Activated T-cell treated with anti-CD3 and anti-CD28 coated beads for 48 hours (primary cell): ENCODE data around the gene HDAC4.

Experiments used
- DNase-seq: peaks from one replicate; pipeline ENCODE4 v3.0.0-alpha.2; 2020; ENCODE audit warnings: low read depth

HDAC4 gene

DNA sequence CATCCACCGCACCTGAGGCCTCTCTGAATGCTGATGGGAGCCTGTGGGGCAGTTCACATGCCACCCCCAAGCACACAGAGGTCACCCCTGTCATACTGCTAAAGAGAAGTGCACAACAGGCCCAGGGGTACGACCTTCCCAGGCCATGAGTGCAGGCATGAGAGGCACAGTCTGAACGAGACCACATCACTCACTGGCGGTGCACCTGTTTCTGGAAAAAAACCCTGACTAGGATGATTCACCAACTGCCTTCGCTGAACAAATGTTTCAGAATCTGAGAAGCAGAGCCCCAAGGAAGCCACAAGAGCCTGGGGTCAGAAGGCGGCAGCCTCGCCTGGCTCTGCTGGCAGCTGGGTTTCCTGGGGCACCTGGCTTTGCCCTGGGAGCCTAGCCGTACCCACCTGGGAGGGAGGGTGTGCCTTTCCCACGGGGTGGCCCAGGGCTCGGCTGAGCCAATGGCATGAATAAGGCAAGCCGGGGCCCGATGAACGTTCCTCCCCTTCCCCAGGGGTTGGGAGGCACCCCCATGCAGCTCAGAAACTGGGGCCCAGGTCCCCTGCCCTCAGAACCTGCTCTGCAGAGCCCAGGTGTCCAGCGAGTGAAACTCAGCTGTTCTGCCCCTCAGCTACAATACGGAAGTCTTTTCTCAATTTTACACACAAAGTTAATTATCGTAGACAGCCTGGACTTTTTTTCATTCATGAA is 73.8 kb downstream of the HDAC4 start:
- peak; percentile 61 for DNase-seq

DNA sequence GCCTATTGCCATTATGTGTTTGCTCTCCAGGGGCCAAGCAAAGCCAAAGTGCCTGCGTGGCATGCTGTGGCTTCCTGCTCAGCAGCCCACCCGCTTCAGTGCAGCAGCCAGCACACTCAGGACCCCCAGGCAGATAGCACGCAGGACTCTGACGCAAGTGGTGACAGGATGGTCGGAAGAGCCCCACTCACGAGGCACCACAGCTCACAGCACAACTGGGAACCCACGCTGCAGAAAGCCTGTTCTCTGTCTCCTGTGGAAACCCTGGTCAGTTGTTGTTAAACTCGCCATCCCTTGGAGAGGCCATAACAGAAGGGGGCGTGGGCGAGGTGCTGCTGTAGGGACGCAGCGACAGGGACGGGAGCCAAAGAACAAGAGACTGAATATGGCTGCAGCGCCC is 76.4 kb downstream of the HDAC4 start:
- no peak for DNase-seq

DNA sequence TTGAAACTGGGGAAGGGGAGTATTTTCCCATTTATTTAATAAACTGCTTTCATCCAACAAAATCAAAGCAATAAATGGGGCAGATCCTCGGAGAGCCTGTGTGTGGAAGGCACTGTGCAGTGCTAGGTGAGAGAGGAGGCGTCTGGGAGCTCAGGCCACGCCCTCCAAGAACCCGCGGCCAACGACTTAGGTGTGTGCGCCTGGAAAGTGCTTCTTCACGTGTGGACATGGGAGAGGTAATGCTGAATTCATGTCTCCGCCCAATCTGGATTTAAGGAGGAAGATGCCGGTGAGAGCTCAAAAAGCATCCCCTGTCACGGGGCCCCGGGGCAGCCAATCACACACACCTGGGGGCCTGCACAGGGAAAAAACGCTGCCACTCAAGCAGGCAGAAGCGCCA is 77.4 kb downstream of the HDAC4 start:
- no peak for DNase-seq

DNA sequence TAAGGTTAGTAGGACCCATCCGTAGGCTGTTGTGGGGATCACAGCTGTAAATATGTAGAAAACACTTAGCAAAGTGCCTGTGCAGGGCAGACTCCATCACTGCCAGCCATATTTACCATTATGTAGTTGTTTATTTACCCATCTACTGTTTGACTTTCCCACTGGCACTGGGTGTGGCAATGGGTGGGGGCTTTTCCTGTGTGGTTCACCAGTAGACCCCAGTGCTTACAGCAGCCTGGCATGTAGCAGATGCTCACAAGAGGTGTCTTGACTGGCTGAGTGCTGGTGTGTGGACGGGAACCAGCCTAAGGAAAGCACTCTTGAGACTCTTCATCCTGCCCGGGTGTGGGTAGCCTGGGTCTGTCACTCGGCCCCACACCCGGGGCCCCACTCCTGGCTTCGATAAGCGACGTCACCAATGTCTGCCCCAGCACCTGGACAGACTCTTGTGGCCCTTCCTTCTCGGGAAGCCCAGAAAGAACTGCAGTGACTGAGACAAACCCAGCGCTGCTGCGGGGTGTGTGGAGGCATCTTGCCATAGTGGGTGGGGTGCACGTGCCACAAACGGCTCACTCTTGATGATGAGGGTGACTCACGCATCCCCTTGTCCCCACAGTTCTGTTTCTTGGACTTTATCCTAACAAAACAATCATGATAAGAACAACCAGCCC is 78.3 kb downstream of the HDAC4 start:
- DNase-seq = no peak

DNA sequence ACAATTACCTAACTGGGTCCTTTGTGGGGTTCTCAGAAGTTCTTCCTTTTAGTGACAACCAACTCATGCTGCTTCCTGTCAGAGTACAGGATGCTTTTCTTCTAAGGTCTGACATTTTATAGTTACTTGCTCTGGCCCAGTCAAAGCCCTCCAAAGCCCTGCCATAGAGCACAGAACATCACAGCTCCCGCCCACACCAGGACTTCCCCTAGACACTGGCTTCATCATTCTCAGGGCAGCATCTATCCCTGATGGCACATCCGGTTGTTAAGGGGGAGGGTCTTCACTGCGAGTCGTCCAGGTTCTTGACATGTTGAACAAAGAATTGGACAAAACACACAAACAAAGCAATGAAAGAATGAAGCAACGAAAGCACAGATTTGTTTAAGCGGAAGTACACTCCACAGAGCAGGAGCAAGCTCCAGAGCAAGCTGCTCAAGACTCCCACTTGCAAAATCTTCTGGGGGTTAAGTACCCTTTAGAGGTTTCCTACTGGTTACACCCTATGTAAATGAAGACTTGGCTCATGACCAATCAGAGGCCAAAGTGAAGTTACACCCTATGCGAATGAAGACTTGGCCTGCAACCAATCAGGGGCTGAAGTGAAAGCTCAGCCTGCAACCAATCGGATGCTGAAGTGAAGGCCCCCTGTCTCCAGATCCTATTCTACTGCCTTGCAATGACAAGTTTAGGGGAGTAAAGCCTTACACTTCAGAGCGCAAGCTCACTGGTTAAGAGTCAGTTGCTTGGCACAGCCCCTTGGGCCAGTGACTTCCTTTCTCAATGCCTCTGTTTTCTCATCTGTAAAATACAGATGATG is 79.0 kb downstream of the HDAC4 start:
- no peak for DNase-seq

DNA sequence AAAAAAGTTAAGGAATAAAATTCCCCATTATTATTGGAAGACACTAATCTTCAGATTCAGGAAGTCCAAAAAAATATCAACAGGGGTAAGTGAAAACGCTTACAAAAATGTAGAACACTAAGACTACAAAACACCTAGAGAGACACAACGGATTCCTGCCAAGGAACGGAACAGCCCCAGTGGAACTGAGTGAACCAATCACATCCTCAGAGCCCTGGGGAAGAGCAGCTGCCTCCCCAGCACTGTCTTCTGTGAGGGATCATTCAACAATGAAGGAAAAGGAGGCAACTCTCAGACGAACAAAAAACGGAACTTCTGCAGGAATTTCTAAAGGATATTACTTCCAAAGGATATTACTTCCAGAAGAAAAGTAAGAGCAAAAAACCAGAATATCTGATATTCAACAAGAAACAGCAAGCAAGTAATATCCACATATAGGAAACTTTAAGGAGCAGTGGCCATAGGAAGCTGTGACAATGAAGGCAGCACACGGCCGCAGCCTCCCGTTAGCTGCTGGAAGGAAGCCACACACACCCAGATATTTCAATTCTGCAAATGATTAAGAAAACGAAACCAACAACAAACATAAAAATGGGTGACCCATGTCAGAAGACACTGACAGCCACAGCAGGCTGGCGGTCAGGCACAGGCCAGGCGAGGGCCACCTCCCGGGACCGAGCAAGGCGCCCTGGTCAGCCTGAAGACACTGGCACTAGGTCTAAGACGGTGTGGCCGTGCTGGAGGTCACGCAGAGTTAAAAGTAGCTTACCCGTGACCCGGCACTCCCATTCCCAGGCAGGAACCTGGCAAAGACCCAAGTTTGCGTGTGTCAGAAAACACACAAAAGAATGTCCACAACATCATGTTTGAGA is 81.8 kb downstream of the HDAC4 start:
- no peak for DNase-seq

DNA sequence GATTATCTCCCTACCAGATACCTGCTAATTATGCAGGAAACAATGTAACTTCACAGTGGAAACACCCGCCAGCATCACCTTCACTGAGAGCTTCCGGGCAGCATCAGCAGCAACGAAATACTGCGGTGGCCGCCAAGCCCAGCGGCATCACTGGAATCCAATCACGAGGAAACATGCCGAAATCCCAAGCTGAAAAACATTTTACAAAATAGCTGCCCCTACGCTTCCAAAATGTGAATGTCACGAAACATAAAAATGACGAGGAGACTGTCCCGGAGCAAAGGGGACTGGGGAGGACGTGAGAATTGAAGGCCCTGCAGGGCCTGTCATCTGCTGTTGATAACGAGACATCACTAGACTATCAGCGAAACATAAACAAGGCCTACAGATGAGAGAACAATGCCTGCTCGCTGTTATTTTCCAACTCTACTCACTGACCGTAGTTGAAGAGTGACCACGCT is 82.6 kb downstream of the HDAC4 start:
- DNase-seq = no peak

DNA sequence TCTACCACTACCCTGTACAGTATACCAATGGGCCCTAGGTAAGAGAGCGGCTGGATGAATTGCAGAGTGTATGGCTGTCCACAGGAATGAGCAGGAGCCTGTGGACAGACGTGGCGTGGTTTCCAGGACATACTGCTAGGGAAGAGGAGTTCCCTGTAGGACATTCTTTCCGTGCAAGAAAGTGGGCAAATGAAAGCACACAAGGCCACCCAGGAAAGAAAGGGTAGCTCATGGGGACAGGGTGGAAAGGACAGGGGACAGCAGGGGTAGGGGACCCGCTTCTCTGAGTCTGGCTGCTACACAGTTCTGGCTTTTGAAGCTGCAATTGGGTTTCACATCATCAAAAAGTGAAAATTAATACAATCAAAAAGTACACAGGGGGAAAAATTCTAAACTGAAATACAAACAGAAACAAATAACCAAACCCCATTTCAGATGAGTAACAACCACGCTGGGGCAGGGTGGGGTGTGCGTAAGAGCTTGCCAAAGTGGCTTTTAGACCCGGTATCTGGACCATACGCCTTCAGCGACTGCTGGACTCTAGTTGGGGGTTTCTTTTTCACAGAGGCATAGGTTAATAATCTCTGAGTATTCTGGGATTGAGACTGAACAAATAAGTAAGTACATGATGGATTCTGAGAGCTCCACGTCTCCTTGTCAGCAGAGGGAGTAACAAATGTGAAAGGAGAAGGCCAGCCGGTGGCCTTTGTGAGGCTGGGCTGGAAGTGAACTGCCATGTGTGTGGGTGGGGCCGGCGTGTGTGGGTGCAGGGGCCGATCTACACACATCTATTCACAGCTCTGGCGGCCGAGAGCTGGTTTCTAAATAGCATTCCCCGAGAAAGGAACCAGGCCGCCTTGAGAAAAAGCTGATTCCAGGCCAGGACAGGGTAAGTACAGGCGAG is 84.0 kb downstream of the HDAC4 start:
- no peak for DNase-seq

DNA sequence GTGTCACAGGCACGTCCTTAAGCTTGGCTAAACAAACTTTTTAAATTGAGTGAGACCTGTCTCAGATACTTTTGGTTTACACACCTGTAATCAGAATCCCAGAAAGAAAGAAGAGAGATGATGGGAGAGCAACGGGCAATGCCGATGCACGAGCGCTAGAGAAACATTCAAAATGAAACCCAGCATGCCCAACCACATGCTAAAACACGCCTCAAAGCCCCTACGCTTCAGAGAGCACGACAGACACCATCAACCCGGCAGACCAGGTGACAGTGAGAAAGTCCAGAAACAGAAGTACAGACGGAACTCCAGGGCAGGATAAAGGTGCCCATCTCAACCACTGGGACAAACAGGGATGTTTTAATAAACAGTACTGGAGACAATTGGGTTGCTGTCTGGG is 85.5 kb downstream of the HDAC4 start:
- no peak for DNase-seq

DNA sequence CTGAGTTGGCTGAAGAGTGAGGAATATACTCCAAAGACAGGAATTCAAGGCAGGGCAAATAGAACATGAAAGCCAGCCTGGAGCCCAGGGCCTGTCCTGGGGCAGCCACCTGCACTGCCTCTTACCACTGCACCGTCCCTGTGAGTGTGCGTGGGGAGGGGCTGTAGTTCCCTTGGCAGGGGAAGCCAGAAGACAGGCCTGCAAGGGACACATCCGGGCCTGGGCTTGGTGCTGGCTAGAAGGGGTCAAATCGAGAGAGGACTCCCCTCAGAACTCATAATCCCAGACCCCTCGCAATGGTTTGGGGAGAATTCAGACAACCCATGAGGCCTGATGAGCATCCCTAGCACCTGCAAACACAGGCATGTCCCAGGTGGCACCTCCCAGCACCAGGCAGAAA is 87.0 kb downstream of the HDAC4 start:
- DNase-seq = no peak

DNA sequence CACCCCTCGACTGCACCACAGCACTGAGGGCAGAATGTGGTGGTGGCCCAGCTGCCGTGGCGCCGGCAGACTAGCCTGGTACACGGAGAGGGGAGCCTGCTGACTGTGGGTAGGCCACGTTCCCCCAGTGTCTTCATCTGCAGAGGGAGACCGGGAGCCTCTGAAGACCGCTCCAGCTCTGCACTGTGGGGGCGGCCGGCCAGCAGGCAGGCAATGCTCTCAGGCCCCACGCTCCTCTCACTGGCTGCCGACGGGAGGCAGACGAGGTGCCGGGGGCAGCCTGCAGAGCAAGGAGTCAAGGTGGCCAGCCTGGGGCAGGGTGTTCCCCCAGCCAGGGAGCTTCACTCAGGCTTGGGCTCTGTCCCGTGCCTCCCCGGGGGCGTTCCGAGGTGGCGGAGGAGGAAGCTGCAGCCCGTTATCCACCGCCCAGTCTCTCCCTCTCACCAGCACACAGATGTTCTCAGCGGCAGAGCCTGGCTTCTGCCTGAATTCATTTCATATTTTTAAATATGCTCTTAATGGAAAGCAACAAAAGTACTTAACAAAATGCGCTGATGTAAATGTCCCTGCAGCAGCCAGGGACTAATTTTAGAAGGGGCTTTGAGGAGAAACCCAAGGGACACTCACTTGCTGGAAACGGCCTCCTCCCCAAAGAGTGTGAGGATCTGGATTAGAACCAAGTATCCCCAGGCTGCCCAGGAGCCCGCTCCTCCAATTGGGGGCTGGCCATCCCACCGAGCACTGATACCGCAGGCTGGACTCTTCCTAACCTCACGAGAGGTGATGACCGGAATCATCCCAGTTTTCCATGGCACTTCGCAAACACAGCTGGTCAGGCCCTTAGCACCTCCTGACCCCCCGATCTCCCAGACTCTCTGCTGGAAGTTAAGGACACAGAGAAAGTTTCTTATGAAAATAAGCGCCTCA is 87.8 kb downstream of the HDAC4 start:
- no peak for DNase-seq

DNA sequence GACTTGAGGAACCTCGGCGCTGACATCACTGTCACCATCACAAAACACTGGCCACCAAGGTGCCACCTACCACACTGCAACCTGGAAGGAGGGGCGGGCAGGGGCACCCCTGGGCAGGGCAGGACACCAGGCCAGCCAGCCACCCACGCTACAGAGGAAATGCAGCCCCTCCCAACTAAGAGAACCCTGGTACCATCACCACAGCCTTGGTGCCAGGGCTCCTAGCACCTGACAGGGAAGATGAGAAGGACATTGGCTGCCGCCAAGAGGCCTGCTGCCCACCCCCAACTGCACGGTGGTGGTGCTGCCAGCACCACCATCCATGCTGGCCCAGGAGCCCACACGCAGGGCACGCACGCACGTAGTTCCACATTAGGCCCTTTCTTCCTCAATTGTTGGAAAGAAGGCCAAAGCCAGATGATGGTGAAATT is 88.7 kb downstream of the HDAC4 start:
- no peak for DNase-seq

DNA sequence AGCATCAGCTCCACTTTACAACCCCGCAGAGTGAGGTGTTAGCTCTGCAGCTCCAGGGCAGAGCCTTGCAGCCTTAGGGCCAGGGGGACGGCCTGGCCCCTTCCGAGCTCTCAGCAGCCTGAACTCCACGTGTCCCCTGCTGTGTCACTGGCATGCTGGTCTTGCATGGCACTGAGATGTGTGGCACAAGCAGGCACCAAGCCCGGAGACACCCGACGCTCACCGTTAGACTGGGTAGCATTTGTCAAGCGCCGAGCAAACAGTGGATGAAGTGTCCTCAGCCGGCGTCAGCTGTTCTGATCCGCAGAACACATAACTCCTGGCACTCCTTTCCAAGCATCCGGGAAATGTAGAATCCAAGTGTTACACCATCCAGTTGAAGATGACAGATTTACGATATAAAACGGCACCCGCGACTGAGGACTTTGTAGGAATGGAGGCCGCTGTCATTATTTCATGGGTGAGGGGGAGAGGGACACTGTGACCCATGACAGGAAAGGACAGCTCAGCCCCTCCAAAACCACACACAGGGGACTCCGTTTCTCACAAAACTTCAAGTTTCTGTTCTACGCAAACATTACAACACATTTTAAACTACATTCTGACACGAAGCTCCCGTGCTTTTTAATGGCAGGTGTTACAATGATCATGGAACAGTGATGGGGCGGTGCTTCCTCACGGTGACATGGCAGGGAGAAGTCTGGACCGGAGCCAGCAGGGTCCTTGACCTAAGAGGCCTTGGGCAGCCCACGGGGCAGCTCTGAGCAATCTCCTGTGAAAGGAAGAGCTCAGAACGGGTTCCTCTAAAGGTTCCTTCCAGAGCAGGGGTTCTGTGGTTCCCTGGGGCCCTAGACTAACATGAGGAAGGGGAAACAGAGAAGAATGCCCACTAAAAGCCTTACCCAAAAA is 89.4 kb downstream of the HDAC4 start:
- no peak for DNase-seq

DNA sequence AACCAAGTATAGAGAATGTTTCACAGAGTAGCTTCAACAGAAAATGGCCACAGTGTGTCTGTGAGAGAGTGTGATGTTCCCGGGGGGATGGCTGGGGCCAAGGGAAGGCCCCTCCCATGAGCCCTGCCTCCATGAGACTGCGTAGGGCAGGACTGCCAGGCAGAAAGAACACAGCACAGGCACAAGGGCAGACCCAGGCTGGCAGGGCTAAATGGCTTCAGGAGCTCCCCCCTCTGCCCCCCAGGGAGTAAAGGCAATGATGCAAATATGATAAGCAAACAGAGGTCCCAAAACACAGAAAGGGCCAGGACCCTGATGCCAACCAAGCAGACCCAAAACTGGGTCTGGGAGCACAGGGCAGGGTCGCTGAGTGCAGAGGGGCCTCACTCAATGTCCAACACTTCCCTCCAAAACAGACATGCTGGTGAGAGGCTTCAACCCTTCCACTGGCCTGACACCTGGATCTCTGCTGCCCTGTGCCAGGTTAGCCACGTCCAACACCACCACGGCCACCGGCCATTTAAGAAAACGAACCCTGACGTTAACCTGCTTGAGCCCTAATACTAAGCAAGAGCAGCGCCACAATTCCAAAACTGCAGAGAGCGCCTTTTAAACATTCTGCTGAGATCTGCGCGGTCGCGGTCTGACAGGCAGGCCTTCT is 90.3 kb downstream of the HDAC4 start:
- no peak for DNase-seq

DNA sequence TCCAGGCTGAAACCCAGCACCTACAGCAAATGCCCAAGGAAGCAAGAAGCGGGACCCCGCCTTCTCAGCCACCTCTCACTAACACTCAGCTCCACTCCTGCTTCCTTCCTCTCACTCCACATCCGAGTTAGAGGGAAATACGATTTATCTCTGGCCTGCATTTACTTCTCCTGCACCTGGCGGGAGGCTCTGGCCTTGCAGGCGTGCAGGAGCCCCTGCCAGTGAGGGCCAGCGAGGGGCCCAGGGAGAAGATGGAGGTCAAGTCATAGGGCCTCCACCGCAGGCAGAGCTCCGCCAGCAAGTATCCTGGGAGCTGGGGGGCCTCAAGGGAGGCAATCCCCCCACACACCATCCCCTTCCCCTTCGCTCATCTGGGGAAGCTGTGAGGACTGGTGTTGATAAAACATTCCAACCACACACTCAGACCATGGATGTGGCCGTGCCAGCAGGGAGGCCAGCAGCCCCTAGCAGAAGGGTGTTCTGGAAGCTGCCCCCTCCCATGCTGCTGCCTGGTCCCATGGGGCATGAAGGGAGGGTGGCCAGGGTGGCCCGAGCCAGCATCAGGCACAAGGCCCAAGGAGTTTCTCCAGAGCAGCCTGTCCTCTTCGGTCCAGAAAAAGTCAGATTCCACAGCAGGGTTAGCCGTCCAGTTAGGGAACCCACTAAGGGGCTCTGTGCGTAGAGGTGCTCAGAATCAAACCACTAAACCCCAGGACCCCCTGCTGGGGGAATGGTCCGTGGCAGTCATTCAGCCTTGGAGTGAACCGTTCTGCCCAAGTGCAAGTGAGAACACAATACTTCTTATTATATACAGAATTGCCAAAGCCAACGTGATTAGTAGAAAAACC is 91.2 kb downstream of the HDAC4 start:
- DNase-seq = no peak

DNA sequence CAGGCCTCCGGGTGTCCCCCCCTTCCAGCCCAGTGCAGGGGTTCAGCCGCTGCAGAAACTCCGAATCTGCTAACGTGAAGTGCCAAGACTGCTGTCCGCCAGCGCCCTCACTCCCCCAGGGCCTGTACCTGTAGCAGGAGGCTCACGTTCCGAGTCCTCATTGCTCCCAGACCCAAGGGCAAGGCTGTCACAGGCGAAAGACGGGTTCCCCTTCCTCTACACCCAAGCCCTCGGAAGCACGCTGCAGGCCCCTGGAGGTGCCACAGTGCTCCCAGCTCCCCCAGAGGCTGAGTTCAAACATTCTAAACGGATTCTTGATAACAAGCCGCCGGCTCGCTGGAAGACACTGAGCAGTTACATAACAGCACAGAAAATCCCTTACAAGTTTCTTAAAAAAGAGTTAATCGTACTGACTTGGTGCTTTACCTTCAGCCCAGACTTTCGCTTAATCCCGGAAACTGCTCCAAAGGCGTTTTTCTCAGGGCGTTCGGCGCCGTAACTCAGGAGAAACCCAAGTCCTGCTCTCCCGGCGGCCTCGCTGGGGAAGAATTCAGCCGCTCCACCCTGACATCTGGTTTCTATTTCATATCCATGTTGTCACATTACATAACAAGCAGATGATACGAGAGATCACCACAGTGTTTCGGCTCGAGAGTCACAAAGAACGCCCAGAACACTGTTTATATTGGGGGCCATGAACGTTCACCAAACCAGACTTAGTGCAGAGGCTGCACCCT is 92.0 kb downstream of the HDAC4 start:
- DNase-seq = no peak
